Stimulated activated CD4-positive, alpha-beta T cell treated with anti-CD3 and anti-CD28 coated beads, Interleukin-4, amount 100 ng/mL, for 1 hour (primary cell): ENCODE data around the gene PPP1CC.
A peak's percentile ranks its signal among the peaks of the same experiment; 100 is the strongest.
"Not testable (repeated sequence)": the region's sequence is repeated elsewhere in the genome, so short reads cannot be mapped to it uniquely, and the experiment has no call there.

Experiments
- DNase-seq: peaks from one replicate; pipeline ENCODE4 v3.0.0-alpha.2; 2020

Gene PPP1CC

DNA sequence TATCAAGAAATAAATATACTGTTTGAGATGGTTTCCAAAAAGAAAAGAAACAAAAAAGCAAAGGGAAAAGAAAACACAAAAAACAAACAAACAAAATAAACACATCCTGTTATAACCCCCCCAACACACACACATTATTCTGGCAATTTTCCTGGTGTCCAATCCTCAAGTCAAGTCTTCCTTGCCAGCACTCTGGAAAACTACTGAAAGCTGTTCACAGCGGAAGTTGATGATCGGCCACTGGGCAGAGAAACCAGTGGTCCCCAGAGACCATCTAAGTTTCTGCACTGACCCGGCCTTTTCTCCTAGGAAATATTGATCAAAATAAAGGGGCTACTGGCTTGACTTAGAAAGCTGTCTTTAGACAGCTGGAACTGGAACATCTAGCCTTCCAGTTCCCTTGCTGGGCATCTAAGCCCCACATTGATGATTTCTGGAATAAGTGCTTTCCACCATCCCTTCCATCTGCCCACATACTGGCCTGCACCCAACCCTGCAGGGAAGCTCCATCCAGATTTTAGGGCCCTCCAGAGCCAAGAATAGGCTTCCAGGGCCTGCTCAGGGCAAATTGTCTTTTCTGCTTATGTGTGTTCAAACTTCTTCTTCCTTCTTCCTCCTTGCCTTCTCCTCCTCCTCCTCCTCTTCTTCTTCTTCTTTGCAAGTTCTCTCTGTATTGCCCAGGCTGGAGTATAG, 11.6 kb upstream of the PPP1CC start:
- DNase-seq = no peak

DNA sequence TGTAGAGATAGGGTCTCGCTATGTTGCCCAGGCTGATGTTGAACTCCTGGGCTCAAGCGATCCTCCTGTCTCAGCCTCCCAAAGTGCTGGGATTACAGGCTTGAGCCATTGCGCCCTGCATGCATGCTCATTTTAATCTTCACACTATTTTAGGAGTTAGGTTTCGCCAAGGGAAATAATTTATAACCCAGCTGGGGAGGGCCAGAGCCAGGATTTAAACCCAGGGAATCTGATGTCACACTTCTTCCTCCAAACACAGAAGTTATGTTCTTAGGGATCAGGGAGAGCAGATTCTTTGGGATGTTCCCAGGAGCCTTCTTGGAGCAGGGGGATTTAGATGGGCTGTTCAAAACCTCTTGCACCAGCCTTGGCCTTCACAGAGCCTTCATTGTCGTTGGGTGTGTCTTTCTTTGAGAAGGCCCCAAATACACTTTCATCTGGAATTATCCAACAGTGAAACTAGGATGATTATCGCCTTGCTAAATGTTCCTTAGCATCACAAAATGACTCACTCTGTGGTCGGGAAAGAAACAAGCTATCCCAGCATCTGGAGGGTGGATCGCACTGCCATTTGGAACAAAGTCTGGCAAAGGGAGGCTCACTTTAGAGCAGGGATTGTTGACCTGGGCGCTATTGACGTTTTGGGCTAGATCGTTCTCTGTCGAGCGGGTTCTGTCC, 8.2 kb upstream of the PPP1CC start:
- no peak for DNase-seq

DNA sequence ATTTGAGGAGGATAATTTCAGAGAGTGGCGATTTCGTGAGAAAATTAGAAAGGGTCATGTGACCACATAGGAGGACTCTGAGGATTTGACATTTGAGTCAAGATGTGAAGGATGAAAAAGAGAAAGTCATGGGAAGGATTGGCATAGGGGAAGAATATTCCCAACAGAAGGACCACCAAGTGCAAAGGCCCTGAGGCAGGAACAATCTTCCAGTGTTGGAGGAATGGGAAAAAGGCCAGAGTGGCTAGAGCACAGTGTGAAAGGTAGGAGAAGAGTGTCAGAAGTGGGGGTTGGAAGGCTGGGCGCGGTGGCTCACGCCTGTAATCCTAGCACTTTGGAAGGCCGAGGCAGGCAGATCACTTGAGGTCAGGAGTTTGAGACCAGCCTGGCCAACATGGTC, 3.9 kb upstream of the PPP1CC start:
- no peak for DNase-seq

DNA sequence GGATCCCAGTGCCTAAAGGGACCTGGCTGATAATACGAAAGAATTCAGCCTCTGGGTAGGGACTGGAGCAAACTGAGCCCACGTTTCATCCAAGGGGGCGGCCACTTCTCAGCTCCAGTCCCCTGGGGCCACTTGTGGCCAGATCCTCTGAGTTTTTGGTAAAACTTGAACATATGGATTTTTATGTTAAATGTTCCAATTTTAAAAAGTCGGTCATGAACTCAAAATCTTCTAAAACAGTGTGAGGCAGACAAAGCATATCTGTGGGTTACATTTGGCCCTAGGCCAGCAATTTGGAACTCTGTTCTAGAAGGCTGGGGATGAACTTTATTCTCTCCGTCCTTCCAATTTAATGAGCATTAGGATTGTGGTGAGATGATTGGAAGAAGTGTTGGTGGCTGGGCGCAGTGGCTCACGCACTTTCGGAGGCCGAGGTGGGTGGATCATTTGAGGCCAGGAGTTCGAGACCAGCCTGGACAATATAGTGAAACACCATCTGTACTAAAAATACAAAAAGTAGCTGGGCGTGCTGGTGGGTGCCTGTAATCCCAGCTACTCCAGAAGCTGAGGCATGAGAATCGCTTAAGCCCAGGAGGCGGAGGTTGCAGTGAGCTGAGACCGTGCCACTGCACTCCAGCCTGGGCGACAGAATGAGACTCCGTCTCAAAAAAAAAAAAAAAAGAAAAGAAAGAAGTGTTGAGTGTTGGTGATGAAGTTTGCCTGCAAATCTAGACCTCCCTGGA, 3.0 kb upstream of the PPP1CC start:
- DNase-seq = no peak

DNA sequence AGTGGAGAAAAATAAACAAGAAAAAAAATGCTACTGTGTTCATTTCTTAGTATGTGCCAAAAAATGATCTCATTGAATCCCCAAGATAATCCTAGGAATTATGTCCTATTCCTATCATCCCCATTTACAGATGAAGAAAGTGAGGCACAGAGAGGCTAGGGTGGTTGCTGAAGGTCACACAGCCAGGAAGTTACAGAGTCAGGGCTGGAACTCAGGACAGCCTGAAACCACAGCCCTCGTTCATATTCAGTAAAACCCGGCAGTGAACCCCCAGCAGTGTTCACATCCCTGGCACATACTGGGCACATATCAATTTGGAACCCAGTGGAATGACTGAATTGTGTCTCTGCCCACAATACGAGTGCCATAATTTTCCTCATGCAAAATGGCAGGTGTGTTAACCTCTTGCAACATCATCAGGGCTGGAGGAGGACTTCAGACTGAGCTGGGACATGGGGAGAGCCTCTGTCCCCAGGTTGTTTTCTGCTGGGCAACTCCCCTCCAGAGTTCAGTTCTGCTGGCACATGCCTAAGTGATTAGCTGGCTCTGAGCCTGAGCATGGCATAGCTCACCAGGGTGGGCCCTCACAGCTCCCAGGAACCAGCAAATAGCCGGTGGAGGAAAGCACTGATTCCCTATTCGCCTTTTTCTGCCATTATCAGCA, 2.0 kb upstream of the PPP1CC start:
- no peak for DNase-seq

DNA sequence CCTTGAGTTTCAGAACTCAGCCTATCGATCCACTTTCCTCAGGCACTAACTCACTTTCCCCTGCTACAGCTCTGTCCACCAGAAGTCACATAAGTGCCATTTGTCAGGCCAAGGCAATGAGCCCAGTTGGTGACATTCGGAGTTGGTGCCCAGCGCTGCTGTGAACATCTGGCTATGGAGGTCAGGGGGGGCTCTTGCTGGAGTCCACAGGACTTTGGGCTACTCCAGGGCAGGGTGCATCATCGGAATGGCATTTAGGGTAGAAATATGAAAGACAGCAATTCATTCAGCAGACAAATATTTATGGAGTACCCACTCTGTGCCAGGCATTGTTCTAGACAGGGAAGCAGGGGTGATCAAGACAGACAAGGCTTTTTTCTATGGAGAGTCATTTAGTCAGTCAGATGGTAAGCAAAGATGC, 1.5 kb upstream of the PPP1CC start:
- no peak for DNase-seq

DNA sequence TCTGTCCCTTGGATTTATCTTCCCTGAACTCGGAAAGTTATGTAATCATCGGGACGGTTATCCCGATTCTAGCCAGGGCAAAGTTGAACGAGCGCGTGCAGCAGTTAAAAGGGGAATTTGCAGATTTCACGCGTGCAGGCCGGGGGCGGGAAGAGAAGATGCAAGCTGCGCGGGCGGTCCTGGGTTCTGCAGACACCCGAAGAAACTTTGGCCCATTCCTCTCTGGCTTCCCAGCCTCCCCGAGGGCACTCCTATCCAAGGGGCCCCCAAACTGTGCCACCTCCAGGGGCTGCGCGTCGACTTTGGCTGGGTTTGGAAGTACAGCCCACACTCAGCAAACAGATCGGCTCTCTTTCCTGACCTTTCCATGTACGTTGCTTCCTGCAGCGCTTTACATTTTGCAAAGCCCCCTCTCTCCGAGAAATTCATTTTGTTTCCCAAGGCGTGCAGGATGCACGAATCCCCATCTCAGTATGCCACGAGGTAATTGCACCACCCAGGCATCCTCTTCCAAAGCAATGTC, 941 bp upstream of the PPP1CC start:
- peak; percentile 12 for DNase-seq

DNA sequence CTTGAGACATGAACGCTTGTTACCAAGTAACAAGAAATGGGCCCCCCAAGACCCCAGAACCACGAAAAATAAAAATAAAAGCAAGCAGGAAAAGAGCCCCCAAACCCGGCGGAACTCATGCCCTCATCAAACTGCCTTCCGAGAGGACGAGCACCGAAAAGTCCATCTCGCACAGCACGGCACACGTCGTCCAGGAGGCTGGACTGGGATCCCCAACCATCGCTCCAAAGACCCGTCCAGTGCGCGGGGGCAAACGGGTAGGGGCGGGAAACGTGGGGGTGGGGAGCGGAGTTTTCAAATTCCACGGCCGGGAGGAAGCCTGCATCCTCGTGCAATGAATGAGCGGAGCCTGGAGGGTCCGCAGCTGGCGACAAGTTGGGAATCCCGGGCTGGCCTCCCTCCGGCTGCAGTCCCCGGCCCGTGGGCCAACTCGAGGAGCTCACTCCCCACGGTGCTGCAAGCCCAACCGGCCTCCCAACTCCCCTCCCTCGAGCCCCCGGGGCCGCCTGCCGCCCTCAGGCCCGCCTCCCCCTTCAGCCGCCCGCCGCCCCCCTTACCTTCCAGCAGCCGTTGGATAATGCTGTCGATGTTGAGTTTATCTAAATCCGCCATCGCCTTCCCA, 484 bp downstream of the PPP1CC start:
- no peak for DNase-seq

DNA sequence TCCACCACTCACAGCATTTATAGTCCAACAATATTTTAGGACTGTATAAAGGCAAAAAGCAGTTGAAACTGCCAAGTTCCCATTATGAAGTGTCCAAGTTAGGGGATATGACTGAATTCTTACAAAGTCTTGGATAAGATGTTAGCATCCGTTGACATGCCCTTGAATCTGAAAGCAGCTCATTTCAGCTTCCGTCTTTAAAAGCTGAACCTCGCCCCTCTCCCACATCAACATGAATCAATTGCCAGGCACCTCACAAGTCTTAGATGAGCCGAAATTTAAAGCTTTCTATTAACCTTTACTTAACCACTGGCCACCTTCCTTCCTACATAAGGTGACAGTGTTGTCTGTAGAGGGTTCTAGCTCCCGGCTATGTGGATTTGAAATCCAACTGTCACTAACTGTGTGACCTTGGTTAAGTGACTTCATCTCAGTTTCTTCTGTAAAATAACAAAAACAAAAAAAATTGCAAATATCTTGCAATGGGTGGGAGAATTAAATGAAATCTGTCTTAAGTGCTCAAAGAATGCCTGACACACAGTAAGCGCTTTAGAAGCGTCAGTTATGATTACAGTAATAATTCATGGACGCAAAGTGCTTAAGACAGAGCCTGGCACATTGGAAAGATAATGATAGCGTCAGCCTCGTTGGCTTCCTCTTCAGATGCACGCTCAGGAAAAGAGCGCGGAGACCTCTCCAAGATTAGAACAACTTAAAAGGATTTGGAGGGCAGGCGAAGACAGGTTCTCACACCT, 1.2 kb downstream of the PPP1CC start:
- DNase-seq = no peak

DNA sequence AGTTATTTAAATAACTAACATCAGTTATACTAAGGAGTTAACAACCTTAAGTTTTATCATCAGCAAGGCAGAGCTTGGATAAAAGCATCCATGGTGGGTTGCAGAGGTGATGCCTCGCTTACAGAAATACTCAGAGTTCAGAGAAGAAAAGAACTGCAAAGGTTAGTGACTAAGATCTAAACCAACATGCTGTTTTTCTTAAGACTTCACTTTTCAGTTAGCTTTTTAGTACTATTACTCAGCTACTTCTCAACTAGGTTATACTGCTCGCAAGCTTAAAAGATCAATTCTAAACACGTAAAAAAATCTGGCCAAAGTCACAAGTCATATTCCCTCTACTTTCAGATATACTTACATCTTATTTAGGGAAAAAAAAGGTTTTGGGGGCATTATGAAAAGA, 2.8 kb downstream of the PPP1CC start:
- no peak for DNase-seq

DNA sequence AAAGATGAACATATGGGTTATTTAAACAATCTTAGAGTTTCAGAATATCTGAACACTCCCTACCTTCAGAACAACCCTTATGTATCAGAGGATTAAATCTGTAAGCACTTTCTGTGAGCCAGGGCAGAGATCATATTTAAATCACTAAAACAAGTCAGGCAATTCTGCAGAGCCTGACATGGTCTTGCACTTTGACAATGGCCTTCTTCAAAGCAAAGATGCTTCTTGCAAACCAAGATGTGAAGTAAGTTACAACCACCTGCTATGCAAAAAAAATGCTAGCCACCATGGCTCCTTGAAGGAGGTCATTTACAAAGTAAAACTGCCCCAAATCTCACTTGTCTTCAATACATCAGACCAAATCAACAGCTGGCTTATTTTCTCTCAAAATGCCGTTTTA, 3.2 kb downstream of the PPP1CC start:
- no peak for DNase-seq

DNA sequence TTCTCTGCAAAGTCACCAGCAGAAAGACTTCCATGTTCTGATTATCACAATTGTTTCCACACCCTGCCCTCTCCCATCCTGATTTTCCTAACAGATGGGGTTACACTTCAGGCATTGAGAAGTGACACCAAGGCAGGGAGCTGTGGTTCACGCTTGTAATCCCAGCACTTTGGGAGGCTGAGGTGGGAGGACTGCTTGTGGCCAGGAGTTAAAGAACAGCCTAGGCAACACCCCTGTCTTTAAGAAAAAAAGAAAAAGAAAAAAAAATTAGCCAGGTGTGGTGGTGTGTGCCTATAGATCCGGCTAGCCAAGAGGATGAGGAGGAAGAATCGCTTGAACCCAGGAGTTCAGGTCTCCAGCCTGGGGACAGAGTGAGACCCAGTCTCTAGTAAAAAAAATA, 5.2 kb downstream of the PPP1CC start:
- no peak for DNase-seq

DNA sequence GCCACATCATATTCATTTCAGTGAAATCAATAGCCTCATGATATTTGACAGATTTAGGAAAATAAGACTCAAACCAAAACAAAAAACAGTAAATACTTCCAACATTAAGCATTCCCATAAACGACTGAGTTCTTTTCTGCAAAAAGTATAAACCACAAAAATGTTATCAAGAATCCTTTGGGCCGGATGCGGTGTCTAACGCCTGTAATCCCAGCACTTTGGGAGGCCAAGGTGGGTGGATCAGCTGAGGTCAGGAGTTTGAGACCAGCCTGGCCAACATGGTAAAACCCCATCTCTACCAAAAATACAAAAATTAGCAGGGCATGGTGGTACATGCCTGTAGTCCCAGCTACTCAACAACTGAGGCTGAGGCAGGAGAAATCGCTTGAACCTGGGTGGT, 5.7 kb downstream of the PPP1CC start:
- not testable (repeated sequence) for DNase-seq

DNA sequence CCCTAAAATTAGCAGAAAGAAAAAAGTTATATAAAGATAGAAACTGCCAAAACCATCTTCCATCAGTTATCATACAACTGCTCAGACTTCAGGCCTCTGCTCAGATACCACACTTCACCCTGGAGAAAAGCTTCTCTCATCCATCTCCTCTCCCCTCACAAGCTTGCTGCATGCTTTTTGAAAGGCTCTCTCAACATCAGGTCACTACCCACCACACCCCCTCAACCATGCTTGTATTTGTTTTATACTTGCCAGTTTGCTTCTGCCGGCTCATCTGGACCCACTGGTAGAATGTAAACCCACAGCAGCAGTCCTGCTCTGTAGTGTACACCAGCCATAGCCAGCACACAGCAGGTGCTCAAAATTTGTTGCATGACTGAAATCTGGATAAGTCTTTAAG, 8.8 kb downstream of the PPP1CC start:
- DNase-seq = no peak

DNA sequence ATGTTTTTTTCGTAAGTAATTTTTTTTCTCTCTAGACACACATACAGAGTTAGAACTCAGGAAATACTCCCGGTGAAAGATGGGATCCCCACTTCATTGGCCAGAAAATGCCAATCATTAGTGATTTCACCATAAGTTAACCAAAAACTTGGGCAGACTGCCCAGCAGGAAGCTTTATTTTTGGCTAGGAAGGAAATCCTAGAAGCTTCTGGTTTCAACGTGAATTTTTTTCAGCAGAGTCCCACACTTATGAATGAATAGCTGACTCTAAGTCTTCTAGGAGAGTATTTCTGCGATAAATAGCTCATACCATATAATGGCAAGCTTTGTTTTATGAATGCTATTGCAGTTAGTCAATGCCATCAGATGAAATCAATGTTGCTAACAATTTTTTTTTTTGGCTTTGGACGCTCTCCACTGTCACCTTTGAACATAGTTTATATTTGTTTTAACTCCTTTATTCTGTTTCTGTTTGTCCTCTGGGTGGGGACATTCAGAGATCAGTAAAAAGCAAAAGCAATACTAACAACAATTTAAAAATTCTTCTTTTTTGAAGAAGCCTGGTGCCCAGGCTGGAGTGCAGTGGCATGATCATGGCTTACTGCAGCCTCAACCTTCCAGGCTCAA, 9.5 kb downstream of the PPP1CC start:
- no peak for DNase-seq

DNA sequence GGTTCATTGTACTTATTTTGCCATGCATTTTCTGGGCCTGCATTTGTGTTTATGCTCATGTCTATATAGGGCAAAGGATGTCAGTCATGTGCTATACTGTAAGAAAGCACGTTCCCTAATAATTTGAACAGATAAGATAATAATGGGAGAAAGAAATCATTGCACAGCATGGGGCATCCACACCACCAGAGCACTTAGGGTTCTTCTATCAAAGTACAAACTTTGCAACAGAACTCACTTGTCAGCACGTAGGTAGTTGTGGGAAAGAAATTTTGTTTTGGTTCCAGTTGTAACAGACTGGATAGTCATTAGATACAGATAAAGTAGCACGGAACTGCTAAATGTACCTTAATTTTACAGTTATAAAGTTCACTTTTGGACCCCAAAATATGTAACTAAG, 10.1 kb downstream of the PPP1CC start:
- DNase-seq = no peak

DNA sequence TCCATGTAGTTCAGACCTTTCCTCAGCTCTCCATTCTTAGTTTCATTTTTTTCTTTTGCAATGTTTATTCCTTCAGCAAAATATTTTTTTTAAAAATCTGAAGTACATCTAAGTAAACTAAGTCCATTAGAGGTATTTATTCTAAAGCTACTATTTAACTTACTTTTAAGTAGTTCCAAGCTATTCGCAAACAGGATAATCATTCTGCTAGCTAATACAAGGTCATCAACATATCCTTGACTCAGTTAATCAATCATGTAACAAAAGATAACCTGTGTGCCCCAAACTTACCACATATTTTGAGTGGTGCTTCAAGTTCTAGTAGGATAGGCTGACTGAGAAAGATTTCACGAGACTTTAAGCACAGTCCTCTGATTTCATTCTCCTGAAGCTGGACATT, 11.2 kb downstream of the PPP1CC start:
- DNase-seq = no peak

DNA sequence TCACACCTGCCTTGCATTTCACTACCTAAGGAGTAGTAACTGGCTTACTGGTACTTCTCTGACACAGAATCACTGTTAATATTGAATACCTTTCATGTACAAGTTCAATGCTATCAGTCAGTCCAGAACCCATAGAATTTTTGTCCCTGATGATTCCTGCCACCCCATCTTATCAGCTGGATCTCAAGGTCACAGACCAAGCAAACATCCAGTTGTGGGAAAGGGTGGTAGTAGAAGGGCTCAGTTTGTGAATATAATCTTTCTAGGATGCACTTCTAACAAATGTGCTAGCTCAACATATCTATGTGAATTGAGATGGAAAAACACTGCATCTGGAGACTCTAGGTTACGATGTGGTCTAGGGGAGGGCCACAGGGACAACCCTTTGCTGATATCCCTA, 14.1 kb downstream of the PPP1CC start:
- DNase-seq = no peak

DNA sequence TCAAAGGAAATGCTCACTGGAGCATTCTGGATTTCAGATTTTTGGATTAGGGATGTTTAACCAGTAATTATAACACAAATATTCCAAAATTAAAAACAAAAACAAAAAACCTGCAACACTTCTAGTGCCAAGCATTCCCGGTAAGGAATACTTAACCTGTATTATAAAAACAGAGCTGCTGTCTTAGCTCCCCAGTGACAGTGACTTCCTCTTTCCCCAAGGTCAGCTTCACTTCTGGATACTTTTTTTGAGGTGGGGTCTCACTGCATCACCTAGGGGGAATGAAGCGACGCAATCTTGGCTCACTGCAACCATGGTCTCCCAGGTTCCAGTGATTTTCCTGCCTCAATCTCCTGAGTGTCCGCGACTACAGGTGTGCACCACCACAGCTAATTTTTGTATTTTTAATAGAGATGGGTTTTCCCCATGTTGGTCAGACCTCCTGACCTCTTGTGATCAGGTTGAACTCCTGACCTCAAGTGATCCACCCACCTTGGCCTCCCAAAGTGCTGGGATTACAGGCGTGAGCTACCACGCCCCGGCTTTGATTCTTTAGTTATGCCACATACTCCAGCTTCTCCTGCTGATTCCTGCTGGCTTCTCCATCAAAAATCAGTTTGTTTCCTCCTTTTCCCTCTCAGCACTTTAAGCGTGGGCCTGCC, 15.9 kb downstream of the PPP1CC start:
- DNase-seq = no peak

DNA sequence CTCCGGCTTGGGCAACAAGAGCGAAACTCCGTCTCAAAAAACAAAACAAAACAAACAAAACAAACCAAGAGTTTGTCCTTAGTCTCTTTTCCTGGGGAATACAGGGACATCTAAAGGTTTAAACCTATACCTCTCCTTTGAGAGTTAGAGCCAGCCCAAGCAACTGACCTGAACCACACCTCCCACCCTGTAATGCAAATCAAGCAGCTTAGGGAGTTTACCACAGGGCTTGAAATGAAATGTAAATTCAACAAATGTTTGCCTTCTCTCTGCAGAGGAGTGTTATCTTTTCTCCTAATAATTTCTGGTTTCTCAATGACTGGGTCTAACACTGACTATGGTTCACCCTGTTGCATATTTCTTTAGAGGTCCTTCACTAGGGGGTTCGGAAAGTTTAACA, 16.7 kb downstream of the PPP1CC start:
- DNase-seq = no peak

DNA sequence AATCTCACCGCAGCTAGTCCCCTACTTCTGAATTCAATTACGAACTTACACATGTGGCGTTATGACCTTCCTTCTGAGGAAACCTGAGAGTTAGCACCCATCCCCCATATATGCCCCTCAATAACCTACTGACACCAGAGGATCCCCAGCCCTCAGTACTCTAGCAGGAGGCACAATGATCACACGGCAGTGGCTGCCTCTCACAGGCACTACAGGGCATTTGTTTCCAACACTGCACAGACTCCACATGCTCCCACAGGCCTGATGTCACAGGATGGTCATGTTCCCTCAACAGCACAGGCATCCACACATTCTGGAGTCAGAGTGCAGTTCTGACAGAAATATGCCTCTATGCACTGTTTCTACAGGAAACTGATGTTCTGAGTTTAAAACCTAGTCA, 17.4 kb downstream of the PPP1CC start:
- no peak for DNase-seq
